GM18505 (cell line): ENCODE measurements around the gene NOP53.

Experiments
- ATAC-seq: cut with Tn5 transposase; IDR thresholded peaks from one replicate; pipeline ENCODE4 v1.9.1; 2021; ENCODE audit not compliant: unreplicated experiment
- POLR2A ChIP-seq: IDR thresholded peaks from 4 replicates; pipeline ENCODE4 v1.6.1; 2011; ENCODE audit warnings: borderline replicate concordance; ENCODE audit not compliant: insufficient read depth, insufficient read length; ENCODE audit errors: extremely low read depth

NOP53 gene

GRCh38 chr19:47806435-47806834 is 61.1 kb downstream of the NOP53 start:
- no peak for ATAC-seq
- no peak for TF ChIP-seq POLR2A
